ENCODE measurements around the gene ACADVL. TPM values are rescaled to one million over a fixed set of nuclear protein-coding genes. Genes with fewer than 3 reads are reported as not detected.

The ACADVL gene
- total RNA-seq, 1 experiment from 2014 or later, result 469 TPM

DNA sequence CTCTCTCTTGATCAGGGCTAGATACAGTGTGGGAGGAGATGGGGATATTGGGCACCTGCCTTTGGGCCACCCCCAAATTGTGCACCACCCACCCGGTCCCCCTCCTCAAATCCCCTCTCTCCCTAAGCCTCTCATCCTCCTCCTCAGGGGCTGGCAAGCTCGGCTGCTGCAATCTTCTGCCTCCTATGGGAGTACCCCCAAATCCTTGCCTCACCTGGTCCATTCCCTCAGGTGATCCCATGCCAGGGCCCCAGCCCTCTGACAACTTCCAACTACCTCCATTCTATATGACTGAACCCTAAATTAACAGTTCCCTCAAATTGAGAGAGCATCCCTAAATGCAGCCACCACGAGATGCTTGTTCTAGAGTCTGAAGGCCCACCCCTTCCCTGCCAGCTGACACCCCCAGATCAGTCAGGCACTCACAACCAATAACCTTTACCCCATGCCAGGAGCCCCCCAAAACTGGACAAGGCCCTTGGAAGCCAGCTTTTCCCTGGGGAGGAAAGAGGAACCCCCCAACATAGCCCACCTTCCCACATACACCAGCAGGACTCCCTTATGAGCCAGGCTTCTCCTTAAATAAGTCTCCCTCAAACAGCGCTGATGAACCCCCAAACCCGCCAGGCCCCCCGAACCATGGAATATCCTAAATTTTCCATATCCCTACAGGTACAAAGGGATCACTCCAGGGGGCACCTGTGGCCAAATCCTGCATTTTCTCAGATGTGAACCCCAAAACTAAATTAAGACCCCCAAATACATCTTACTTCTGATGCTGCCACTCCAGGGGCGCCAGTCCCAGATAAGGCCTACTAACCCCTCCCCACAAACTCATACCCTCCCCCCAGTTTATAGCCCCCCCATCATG lies 3.3 kb upstream of the ACADVL start:
- DNase-seq (ENCODE audit: low spot score), result no peak

DNA sequence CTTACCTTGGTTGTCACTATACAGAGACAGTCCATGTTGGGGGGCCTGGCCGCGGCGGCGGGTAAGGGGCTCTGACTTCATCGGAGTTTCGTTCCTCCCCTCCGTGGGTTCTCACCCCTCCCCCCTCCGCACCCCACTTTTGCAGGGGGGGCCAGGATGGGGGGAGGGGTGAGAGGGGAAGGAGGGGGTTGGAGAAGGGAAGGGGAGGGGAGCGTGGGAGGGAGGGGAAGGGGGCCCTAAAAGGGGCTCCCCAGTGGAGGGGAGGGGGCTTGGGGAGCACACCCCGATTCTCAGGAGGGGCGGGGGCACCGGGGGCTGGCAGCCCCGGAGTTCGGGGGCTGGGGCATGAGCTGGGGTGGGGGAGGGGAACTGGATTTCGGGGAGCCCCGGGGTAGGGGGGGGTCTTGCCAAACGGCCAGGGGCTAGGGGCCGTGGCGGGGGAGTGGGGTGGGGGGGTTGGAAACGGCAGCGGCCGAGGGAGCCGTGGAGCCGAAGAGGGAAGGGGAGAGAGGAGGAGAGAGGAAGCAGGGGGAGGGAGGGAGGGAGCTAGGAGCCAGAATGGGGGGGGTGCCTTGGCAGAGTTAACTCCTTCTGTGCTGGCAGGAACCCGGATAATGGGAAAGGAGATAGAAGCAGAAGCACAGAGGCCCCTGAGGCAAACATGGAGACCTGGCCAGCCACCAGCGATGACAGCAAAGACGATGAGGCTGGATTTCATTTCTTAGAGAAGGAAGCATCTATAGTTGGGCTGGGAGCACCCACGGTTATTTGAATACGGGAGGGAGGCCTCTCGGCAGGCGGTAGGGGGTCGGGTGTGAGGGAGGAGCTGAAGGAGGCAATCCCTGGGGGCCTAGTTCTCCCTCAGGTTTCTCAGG lies 2.4 kb upstream of the ACADVL start:
- no peak for DNase-seq (ENCODE audit: low spot score)

DNA sequence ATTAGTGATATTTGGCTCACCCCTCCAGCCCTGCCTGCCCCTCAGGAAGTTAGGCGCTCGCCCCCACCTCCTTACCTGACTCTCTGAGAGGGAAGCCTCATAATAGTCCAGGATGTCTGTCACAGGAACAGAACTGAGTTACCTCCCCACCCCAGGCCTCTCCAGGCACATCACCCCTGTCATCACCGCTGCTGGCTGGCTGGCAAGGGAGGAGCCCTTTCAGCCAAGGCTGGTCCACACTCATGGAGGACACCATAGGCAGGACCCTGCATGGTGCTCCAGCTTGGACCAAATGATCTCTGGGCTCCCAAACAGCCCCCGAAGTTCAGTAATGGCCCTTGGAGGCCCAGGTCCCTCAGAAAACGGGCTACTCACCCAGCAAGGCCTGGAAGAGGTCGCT lies 1.6 kb upstream of the ACADVL start:
- DNase-seq (ENCODE audit: low spot score), result no peak

DNA sequence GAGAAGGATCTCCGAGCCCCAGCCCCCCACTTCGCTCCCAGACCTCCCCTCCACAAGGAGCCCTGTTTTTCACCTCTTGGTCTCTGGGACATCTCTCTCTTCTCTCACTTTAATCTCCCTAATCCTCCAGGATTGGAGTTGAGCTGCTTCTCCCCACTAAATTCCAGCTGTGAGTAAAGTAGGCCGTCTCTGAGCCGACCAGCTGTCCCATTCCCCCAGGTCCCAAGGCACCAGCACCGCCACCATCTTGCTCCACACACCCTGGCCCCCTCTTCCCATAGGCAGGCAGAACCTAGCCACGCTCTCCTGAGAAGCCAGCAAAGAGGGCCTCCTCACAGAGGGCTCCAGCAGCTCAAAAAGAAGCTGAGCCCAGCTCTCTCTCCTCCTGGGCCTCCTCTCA lies 980 bp upstream of the ACADVL start:
- DNase-seq (ENCODE audit: low spot score), result no peak

DNA sequence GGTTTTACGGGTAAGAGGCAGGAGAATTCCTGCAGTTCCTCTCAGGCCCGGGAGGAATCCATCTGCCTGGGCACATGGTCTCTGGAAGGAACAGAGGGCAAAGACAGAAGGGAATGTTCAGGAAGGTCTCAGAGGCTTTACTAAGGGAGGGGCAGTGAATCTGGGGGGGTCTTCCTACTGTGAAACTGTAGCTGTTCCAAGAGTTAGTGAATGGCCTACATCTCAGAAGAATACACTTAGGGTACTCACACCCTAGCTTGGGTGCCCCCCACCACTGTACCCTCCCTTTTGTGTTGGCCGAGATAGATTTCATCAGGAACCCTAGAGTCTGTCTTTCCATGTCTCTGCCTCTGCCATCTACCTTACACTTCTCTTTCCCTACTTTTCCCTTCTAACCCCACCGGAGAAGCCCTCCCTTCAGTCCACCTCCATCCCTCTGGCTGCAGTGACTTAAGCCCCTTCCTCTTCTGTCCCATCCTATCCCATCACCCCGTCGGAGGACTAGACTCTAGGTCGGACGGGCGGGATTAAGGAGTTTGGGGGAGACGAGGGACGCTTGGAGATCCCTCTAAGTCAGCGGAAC lies 418 bp upstream of the ACADVL start:
- DNase-seq (ENCODE audit: low spot score), result no peak

DNA sequence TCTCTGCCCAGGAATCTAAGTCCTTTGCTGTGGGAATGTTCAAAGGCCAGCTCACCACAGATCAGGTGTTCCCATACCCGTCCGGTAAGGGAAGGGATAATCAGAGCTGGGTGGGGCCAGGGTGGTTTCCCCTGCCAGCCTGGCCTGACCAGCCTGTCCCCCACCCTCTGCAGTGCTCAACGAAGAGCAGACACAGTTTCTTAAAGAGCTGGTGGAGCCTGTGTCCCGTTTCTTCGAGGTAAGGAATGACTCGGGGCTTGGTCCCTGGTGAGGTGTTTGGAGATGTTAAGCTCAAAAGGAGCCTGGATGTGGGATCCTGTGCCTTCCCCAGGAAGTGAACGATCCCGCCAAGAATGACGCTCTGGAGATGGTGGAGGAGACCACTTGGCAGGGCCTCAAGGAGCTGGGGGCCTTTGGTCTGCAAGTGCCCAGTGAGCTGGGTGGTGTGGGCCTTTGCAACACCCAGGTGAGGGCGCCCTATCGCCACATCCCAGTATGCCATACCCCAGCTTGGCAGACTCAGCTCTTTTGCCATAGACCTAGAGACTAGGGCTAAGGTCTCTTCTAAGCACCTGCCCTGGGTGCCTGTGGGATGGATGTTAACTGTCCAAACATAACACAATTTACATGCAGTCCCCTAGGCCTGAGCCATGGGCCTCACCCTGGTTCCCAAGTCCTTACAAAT lies 997 bp downstream of the ACADVL start:
- peak; percentile 58 for DNase-seq (ENCODE audit: low spot score)

DNA sequence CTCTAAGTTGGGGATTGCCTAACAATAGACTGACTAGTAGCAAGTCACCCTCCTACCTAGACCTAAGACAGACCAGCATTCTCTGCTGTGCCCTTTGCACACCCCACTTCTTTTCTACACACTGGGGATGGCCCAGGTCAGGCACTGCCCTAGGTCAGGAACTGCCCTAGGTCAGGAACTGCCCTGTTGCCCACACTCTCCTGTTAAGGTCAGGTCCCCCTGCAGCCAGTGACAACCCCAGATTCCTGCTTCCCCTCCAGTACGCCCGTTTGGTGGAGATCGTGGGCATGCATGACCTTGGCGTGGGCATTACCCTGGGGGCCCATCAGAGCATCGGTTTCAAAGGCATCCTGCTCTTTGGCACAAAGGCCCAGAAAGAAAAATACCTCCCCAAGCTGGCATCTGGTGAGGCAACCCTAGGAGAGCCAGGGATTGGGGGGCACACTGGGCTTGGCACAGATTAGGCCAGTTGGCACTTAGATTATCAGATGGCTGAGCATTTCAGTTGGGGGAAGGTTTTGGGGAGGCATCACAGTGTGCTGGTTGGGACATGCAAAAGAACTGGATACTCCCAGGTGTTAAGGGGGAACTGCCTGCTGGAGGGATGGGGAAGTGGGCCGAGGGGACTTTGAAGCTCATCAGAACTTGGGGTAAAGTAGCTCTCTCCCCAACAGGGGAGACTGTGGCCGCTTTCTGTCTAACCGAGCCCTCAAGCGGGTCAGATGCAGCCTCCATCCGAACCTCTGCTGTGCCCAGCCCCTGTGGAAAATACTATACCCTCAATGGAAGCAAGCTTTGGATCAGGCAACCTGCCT lies 1.7 kb downstream of the ACADVL start:
- DNase-seq (ENCODE audit: low spot score), result no peak

DNA sequence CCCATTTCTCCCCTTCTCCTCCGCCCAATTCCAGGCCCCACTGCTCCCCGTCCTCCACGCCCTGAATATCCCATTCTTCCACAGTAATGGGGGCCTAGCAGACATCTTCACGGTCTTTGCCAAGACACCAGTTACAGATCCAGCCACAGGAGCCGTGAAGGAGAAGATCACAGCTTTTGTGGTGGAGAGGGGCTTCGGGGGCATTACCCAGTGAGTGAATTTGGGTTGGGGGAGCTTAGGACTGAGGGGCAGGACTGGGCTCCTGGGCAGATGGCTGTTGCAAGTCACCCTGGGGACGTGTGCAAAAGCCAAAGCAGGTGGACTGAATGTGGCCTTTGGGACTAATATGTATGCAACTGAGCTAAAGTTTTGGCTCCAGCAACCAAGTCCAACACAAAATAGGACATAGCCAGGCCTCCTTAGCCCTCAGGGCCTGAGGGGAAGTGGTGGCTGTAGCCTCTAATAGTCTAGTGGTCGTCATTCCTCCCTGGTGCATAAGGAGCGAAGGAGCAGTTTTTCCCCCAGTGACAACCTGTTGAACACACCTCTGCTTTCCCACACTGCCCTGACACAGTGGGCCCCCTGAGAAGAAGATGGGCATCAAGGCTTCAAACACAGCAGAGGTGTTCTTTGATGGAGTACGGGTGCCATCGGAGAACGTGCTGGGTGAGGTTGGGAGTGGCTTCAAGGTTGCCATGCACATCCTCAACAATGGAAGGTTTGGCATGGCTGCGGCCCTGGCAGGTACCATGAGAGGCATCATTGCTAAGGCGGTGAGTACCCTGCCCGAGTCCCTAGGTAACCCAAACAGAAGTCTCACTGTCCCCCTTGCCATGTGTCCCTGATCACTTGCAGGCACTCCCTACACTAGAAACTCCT lies 2.6 kb downstream of the ACADVL start:
- DNase-seq (ENCODE audit: low spot score), result no peak

DNA sequence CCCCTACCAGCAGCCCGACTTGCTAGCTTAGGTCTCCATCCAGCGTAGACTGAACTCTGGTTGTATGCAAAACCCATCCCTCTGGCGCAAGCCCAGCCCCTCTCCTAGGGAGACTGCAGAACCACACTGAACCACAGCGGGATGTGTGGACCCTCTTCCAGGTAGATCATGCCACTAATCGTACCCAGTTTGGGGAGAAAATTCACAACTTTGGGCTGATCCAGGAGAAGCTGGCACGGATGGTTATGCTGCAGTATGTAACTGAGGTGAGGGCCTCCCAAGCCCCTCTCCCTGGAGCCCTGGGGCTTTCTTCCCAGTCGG lies 3.2 kb downstream of the ACADVL start:
- DNase-seq (ENCODE audit: low spot score), result no peak

DNA sequence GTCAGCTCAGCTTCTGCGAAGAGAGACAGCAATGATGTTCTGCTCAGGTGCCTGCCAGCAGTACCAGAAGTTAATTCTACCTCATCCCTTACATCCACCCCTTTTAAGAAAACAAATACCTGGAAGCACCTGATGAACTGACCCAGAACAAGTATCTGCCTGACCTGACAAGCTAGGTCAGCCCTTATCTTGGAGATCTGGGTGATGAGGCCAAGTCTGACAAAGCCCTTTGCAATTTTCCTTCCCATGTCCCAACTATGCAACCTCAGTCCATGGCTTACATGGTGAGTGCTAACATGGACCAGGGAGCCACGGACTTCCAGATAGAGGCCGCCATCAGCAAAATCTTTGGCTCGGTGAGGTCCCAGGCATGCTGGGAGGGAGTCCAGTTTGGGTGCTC lies 3.6 kb downstream of the ACADVL start:
- DNase-seq (ENCODE audit: low spot score), result no peak

DNA sequence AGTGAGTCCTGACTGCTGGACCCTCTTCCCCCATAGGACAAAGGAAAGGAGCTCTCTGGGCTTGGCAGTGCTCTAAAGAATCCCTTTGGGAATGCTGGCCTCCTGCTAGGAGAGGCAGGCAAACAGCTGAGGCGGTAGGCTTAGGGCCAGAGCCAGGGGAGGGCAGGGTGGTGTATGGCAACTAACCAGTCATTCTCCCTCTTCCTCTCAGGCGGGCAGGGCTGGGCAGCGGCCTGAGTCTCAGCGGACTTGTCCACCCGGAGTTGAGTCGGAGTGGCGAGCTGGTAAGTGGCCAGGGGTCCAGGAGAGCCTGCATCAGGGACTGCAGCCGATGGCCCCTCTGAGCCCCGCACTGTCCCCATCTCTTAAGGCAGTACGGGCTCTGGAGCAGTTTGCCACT lies 4.4 kb downstream of the ACADVL start:
- DNase-seq (ENCODE audit: low spot score), result no peak

DNA sequence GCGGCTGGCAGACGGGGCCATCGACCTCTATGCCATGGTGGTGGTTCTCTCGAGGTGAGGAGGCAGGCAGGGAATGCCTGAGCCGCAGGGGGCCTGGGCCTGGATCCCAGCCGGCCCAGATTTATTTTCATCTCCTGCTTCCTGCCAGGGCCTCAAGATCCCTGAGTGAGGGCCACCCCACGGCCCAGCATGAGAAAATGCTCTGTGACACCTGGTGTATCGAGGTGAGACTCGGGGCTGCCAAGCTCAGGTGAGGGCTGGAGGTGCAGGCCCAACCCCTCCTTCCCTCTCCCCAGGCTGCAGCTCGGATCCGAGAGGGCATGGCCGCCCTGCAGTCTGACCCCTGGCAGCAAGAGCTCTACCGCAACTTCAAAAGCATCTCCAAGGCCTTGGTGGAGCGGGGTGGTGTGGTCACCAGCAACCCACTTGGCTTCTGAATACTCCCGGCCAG lies 4.9 kb downstream of the ACADVL start:
- no peak for DNase-seq (ENCODE audit: low spot score)

DNA sequence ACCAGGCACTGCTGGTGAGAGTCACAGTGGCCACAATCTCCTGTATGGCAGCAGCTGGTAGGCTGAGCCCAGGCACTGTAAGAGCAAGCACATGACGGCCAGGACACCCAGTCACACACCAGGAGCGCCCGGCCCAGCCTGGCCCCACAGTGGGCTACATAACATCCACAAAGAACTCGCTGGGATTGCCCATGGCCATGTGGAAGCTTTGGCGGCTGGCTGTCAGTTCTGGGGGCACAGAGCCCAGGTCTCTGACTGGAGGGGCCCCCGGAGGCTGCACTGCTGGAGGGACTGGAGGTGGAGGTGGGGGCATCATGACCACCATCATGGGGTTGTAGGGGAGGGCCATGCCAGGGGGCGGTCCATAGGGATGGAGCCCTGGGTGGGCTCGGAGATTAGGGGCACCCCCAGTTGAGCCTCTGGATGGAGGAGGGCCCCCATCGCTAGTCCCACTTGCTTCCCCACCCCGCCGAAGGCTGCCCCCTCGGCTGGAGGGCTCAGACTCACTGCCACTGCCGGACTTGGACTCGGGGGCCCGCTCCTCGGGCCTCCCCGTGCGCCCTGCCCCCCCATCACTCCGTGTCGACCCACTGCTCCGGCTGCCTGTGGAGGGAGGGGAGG lies 6.1 kb downstream of the ACADVL start:
- no peak for DNase-seq (ENCODE audit: low spot score)

DNA sequence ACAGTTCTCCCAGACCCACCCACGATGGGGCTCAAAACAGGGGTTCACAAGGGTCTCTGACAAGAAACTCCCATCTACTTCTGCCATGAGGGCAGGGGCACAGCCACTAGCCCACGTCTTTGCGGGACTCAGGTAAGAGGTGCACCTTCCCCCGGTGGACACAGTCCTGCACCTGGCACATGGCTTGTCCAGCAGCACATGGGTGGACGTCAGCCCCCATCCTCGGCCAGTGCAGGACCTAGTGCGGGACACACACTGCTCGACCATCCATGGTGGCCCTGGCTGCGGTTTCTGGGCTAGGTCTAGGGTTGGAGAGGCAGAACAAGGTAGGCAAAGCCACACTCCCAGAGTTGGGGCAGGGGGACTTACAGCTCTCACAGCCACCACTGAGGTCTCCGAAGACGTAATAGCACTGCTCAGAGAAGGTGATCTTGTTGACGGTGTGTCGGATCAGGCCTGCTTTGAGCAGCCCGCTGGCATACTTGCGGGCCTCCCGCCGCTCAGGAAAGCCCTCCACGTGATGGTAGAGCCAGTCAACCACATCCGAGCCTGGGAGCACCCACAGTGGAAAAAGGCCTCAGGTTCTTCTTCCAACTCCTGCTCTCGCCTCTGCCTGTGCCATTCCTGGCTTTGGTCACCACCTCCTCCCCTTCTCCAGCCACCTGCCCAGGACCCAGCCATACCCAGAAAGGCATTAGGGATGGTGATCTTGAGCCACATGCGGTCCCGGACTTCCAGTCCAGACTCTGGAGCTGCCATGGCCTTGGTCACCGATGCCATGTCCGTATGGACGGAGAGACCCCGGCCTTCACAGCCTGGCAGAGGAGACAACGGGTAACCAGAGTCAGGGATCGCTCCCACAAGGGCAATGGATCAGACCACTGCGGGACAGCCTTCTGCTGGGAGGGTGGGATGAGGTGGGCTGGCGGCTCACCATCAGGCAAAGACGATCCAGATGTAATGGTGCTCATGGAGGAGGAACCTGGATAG lies 7.3 kb downstream of the ACADVL start:
- no peak for DNase-seq (ENCODE audit: low spot score)

DNA sequence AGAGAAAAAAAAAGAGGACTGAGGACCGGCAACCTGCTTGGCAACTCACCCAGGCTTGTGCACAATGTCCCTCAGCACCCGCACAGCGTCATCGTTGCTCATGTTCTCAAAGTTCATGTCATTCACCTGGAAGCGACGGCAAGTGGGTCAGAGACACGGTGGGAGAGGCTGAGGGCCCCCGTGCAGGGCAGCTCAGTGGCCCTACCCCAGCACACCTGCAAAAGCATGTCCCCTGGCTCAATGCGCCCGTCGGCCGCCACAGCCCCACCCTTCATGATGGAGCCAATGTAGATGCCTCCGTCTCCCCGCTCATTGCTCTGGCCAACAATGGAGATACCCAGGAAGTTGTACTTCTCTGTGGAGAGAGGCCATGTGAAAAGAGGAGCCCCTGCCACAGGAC lies 9.2 kb downstream of the ACADVL start:
- DNase-seq (ENCODE audit: low spot score), result no peak

DNA sequence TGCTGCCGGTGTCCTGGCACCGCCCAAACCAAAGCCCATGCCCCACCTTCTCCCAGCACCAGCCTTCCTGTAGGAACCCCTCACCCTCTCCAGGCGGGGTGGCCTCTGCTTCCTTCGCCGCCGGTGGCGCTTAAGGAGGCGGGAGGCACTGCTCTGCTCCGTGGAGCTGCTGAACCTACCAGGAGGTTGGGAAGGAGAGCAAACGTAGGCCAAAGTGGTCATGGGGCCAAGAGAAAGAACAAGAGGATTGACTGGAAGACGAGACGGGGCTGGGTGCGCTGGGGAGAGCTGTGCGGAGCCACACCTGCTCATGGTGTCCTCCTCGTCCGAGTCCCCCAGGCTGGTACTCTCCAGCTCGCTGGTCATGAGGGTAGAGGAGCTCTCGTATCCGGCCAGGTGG lies 9.8 kb downstream of the ACADVL start:
- DNase-seq (ENCODE audit: low spot score), result no peak

DNA sequence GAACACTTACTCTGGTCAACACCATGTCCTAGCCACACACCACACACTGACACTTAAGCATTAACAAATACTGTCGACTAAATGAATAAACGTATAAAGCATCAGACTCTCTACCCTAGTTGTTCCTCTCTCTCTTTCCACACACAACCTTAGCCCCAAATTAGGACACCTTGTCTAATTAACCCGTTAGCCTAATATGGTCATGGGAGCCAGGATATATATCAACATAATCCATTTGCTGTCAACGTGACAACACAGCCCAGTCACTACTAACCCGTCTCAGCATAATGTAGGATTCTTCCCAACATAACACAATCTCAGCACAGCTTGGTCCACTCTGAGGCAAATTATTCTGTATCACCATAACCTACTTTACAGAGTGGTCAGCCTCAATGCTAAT lies 12.4 kb downstream of the ACADVL start:
- no peak for DNase-seq (ENCODE audit: low spot score)

DNA sequence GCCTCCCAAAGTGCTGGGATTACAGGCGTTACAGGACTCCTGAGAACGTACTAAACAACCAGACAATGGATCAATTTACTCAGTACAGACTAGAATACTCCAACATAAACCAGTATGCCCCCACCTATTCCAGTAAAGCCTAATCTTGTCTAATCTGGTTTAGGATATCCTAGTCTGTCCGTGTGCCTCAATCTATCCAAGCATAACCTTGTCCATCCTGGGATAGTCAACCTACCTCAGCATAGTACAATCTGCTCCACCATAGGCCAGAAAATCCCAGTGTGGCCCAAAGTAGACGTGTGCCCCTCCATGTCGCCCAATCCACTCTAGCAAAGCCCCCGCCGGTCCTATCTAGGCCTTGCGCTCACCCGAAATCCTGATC lies 14.0 kb downstream of the ACADVL start:
- no peak for DNase-seq (ENCODE audit: low spot score)

Data from HT-29 (cell line).